HG03439 (cell line): ENCODE data around the gene GGTLC2.
"Not testable (repeated sequence)": the region's sequence is repeated elsewhere in the genome, so short reads cannot be mapped to it uniquely, and the experiment has no call there.

ENCODE experiments used
- ATAC-seq: cut with Tn5 transposase; IDR thresholded peaks from one replicate; pipeline ENCODE4 v1.9.1; 2021; ENCODE audit warnings: mild to moderate bottlenecking, moderate library complexity; ENCODE audit not compliant: unreplicated experiment

GGTLC2 gene

DNA sequence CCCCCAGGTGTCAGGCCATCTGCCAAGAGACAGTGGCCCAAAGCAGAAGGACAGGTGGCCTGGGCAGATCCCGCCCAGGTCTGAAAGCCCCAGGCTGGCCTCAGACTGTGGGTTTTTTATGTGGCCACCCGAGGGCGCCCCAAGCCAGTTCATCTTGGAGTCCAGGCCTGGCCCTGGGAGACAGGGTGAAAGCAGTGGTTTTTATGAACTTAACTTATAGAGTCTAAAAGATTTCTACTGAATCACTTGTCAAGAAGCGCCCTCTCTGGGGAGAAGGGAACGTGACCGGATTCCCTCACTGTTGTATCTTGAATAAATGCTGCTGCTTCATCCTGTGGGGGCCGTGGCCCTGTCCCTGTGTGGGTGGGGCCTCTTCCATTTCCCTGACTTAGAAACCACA lies 8.2 kb upstream of the GGTLC2 start:
- not testable (repeated sequence) for ATAC-seq

DNA sequence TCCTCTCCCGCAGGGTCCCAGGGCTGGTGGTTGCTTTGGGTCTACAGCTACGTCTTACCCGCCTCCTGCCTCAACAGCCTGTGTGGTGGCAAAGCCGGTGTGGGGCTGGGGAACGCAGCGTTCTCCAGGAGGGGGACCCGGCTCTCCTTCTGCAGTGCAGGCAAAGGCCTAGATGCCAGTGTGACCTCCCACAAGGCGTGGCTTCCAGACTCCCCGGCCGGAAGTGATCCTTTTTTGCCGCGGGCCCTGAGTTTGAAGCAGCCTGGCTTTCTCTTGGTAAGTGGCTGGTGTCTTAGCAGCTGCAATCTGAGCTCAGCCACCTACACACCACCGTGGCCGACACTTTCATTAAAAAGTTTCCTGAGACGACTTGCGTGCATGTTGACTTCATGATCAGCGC lies 6.1 kb upstream of the GGTLC2 start:
- ATAC-seq, result not testable (repeated sequence)

DNA sequence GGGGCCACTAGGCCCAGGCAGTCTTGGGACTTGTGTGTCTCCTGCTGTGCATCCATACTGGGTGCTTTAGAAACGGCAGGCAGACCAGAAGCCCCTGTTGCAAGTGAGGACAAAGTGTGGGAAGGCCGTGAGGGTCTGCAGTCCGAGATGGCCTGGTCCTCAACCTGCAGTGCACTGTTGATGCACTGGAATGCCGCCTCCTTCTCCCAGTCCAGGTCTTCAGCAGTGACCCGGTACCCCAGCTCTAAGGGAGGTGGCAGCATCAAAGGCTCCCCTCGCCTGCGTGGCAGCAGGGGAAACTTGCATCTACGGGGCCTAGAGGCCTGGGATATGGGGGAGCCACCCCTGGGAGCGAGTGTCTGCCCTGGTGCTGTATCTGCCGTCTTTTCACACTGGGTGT lies 2.2 kb upstream of the GGTLC2 start:
- ATAC-seq, result not testable (repeated sequence)

DNA sequence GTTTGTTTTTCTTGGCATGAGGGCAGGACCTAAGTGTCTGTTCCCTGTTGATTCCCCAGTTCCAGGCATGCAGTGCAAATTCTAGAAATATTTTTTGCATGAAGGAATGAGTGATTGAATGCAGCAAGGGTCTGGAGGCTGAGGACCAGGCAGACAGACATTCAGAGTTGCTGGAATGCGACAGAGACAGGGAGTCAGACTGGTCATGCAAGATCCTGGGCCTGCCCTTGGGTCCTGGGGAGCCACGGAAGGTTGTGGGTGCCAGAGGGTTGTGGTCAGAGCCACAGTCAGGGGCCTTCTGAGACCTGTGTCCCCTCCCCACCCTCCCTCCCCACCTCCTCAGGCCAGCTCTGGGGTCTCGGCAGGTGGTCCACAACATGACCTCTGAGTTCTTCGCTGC lies 1.6 kb downstream of the GGTLC2 start:
- ATAC-seq, result not testable (repeated sequence)

DNA sequence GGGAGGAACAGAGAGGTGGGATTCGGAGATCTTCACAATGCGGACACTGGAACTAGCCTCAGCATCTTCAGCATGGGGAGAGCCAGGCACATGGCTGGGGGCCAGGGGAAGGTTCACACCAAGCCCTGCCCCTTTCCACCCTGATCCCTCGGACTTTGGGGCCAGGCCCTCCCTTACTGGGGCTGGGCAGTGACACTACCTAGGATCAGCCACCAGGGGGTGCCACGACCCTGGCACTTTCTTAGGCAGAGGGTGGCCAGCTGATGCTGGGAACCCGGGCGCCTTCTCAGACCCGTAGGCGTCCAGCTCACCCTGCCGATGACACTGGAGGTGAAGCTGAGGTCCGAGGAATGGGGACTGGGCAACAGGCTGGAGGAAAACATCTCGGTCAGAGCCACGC lies 3.5 kb downstream of the GGTLC2 start:
- ATAC-seq, result not testable (repeated sequence)

DNA sequence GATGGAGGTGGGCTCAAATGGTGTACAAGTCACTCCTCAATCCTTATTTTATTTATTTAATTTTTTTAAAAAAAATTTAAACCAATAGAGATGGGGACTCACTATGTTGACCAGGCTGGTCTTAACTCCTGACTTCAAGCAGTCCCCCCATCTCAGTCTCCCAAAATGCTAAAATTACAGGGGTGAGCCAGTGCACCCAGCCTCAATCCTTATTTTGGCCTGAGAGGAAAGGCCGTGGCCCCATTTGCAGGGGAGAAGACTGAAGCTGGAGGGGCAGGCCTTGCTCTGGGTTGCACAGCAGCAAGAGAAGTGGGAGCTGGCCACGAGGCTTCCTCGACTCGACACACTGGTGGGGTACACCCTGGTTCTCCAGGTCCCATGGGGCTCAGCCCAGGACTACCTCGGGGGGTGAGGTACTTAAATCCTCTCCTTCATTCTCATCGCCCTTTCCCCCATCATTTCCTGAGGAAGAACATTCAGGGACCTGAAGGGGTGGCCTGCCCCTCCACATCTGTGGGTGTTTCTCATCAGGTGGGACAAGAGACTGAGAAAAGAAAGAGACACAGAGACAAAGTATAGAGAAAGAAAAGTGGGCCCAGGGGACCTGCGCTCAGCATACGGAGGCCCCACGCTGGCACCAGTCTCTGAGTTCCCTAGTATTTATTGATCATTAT lies 4.6 kb downstream of the GGTLC2 start:
- ATAC-seq, result not testable (repeated sequence)

DNA sequence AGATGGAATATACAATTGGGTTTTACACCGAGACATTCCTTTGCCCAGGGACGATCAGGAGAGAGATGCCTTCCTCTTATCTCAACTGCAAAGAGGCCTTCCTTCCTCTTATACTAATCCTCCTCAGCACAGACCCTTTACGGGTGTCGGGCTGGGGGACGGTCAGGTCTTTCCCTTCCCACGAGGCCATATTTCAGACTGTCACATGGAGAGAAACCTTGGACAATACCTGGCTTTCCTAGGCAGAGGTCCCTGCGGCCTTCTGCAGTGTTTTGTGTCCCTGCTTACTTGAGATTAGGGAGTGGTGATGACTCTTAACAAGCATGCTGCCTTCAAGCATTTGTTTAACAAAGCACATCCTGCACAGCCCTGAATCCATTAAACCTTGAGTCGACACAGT lies 5.3 kb downstream of the GGTLC2 start:
- not testable (repeated sequence) for ATAC-seq

DNA sequence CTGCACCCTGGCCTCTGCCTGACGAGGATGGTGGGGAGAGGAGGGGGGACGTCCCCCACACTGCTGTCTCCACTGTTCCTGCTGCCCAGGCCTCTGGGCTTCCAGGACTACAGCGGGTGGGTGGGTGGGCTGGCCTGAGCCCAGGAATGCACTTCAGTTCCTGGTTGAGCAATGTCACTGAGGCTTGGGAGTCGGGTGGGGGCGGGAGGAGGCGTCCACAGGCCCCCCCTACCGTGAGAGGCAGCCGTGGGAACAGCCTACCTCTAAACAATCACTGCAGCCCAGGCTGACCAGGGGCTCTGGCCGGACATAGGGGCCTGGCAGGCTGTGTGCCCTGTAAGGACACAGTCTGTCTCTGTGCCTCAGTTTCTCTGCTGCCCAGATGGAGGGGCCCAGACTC lies 6.0 kb downstream of the GGTLC2 start:
- not testable (repeated sequence) for ATAC-seq

DNA sequence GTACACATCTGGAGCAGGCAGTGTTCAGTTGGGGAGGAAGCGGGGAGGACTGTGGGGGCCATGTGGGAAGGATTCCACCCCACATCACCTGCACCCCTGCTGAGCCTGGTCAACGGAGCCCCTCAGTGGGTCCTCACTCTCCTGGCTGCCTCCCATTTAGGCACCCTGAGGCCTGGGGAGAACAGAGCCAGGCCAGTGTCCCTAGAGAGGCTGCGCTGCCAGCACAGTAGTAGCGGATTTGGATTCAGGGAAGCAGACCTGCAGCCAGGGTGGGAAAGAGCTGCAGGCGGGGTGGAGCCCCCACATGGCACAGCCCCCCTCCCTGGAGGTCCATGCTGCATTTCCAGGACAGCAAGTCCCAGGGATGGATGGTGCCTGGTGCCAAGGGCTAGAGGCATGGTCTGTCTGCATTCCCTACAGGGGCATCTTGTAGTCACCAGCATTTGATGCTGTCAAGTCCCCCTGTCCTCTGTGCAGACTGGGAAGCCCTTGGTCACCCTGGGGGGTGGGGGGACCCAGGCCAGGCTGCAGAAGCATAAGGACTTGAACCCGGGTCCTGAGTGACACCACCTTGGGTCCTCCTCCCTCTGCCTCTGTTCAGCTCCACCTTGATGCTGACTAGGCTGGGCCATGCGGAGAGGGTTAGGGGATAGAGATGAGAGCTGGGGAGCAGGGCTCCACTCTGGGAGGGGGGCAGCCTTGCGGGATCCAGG lies 6.5 kb downstream of the GGTLC2 start:
- ATAC-seq, result not testable (repeated sequence)

DNA sequence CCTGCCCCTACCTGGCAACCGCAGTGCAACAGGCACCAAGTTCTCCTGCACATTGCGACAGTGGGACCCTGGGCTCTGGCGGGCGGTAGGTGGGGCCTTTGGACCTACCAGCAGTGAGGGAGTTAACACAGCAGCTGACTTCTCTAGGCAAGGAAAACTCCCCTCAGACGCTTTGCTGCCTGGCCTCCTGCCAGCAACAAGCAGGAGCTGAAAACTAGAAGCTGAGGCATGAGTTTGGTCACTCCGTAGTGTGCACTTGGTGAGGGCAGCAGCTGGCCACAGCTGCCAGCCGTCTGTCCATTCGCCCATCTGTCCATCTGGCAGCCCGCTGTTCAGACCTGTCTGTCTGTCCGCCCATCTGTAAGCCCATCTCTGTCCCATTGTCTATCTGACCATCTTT lies 7.2 kb downstream of the GGTLC2 start:
- not testable (repeated sequence) for ATAC-seq

DNA sequence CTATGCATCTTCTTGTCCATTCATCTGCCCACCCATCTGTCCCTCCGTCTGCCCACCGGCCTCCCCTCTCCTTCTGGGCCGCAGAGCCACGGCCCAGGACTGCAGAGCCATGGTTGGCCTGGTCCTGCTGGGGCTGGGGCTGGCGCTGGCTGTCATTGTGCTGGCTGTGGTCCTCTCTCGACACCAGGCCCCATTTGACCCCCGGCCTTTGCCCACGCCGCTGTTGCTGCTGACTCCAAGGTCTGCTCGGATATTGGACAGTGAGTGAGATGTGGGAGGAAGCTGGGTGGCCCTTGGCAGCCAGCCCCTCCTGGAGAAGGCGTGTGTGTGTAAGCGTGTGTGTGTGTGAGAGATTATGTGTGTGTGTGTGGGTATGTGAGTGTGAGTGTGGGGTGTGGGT lies 7.7 kb downstream of the GGTLC2 start:
- ATAC-seq, result not testable (repeated sequence)

DNA sequence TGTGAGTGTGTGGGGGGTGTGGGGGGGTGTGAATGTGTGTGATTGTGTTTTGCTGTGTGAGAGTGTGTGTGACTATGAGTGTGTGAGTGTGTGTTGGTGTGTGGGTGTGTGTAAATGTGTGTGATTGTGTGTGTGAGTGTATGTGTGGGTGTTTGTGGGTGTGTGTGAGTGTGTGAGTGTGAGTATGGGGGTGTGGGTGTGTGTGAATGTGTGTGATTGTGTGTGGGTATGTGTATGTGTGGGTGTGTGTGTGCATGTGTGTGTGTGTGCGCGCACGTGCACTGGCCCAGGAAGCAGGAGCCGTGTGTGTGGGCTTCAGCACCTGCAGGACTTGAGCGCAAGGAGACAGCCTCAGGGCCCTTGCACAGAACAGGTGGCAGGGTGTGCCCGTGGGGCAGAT lies 8.2 kb downstream of the GGTLC2 start:
- ATAC-seq, result not testable (repeated sequence)

DNA sequence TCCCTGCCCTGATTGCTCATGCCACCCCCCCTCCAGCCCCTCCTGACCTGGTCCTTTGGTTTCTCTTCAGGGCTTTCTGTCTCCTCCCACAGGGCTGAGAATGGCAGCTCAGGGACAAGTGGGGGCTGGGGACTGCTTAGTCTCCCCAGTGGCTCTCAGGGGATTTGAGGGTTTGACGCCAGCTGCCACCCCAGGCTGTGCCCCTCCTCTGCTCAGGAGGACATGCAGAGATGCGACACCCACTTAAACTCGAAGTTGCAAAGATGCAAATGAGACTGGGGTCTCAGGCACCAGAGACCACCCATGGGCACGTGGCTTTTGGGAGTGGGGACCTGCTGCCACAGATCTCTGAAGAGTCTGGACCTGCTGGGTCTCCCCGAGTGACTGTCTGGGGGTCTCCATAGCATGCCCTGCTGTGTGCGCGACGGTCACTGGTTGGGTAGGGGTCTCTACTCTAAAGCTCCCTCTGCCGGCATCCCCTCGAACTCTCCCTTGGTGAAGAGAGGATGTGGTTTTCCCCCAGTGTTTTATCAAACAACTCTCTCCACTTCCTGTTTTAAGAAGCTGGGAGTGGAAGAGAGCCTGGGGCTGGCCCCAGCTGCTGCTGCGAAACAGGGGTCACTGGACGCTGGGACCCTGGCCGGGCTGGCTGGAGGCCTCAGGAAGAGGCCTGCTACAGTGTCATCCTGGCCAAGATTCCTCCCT lies 9.4 kb downstream of the GGTLC2 start:
- ATAC-seq, result not testable (repeated sequence)

DNA sequence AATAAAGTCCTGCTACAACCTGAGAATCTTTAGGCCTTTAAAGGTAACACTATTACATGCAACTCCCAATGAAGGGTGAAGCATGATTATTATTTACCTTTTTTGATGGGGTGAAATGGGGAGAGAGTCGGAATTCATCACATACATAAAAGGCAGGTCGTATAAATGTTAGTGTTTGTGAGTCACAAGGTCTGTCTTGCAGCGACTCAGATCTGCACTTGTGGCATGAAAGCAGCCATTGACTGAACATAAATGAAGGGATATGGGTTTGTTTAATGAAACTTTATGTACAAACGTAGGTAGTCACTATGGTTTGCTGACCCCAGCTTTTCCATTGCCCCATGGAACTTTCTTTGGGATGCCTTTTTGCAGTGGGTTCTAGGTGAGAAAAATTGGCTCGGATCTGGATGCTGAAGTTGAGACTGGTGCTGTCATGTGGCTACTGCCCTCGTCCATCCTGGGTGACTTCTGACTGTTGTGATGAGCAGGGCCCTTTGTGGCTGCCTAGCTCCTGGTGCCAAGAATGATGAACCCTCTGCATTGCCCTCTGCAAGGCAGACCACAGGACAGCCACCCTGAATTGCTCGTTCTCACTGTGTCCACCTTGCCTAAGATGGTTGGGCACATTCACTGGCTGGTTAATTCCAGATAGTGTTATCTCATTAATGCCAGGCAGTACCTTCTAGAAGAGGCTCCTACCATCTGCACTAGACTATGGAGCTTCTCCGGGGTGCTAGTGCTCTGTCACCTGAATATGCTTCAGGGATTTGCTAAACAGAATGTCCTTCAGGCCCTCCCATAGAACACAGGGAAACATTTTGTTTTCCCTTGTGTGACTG lies 11.3 kb downstream of the GGTLC2 start:
- no peak for ATAC-seq

DNA sequence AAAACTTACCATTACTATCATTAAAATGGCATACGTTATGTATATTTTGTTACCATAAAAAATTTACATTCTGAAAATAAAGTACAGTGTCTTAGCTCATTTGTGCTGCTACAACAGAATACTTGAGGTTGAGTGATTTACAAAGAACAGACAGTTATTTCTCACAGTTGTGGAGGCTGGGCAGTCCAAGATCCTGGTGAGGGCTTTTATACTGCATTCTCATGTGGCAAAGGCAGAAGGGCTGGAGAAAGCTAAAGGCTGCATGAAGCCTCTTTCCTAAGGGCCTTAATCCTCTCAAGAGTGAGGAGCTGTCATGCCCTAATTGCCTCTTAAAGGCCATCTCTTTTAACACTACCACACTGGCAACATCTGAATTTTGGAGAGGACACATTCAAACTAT lies 13.3 kb downstream of the GGTLC2 start:
- no peak for ATAC-seq

DNA sequence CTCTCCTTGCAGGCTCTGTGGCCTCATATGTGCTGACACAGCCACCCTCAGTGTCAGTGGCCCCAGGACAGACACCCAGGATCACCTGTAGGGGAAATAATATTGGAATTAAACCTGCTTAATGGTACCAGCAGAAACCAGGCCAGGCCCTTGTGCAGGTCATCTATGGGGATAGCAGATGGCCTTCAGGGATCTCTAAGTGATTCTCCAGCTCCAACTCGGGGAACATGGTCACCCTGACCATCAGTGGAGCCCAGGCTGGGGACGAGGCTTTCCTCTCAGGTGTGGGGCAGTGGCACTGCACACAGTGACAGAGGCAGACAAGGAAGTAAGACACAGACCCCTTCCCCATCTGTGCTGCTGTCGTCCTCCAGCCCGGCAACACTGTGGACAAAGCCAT lies 16.9 kb downstream of the GGTLC2 start:
- ATAC-seq, result no peak

DNA sequence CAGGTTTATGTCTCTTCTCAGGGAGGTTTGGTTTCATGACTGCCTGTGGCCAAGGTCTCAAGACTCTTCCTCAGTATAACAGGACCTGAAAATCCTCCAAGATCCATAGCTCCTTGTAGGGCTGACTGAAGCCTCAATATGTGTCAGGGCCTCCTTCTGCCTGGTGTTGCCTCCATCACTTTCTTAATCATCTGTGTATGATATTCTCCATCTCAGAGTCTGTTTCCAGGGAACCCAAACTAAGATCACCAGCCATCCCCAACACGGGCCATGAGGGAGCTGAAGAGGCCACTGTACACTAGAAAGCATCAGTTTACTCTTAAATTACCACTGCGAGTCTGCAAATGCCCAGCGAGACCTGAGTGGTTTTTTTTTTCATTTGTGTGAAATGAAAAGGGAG lies 17.7 kb downstream of the GGTLC2 start:
- ATAC-seq, result no peak

DNA sequence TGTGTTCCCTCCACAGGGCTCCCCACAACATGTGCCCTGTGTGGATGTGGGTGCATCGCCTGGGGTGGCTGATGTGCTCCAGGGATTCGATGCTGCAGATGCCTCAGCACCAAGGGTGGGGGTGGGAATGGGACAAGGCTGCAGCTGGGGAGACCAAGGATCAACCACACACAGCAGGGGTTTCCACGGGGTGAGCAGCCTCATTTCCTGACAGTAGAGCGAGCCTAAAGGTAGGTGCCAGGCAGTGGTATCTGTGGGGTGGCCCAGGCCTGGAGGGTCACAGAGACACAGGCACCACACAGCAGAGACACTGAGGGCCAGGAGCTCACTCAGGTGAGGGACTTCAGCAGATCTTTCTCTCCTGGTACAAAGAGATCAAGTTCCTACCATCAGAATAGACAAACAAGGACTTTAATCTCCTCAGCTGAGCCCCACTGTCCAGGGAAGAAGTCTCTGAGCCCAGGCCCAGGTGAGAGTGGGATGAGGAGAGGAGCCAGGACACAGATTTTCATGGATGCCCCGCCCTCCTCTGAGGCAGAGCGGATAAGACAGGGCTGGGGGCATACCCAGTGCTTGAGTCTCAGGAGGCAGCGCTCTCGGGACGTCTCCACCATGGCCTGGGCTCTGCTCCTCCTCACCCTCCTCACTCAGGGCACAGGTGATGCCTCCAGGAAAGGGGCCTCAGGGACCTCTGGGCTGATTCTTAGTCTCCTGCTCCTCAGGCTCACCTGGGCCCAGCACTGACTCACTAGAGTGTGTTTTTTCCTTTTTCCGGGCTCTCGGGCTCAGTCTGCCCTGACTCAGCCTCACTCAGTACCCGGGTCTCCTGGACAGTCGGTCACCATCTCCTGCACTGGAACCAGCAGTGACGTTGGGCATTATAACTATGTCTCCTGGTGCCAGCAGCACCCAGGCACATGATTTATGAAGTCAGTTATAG lies 19.7 kb downstream of the GGTLC2 start:
- ATAC-seq, result no peak

DNA sequence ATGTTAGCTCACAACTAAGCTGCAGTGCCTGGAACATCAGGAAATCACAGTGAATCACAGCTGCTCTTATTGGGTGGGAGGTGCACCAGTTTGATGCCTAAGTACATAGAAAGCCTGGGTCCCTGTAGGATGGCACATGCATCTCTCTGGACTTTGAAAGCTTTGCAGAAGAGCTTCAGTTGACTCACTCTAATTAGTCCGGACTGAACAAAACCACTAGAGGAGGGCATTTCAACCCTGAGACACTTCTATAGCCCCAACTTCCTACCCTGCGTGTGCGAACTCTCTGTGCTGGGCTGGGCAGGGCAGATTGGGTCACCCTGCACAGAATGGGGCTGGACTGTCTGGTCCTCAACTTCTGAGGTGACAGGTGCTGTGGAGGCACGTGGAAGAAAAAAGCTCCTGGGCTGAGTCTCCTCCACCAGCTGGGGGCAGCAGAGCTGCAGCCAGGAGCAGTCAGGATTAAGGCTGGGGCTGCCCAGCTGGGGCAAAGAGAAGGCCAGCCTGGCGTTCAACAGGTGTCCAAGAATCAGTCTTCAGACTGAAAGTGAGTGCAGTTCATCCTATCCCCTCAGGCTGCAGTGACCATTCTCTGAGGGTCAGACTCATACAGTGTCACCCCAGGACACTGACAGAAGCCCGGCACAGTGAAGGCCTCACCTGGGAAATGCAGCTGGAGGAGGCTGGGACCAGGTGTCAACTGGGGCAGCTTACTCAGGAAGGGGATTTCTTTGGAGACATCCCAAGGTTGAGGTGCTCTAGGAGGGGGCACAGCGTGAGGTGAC lies 22.1 kb downstream of the GGTLC2 start:
- ATAC-seq, result no peak
